GM23248 (cell line): ENCODE results near the gene BSPH1.

Experiments
- EZH2 ChIP-seq: fragments of 200-600 bp; sonication (generic); IDR thresholded peaks from 2 replicates; pipeline ENCODE4 v1.6.1; 2018; ENCODE audit warnings: antibody characterized with exemption, mild to moderate bottlenecking; ENCODE audit not compliant: insufficient read depth, poor library complexity, severe bottlenecking
- EZH2phosphoT487 ChIP-seq: fragments of 200-600 bp; sonication (generic); IDR thresholded peaks from 2 replicates; pipeline ENCODE4 v1.6.1; 2018; ENCODE audit warnings: antibody characterized with exemption, moderate library complexity, mild to moderate bottlenecking, low read depth; ENCODE audit not compliant: insufficient read depth

GRCh38 chr19:48023011-48023410 is 31.0 kb upstream of the BSPH1 start:
- TF ChIP-seq EZH2 (no peak), EZH2phosphoT487 (no peak)
